ENCODE results near the gene NOP9.

NOP9 gene

GRCh38 chr14:24343795-24344660 is 44.4 kb downstream of the NOP9 start:
- TF ChIP-seq GATA2 (IDR thresholded peaks at IDR 0.05; ENCODE audit: low read depth, low read length) (no peak), GATA3 (IDR thresholded peaks at IDR 0.05; ENCODE audit: low read depth, low read length) (no peak)

GRCh38 chr14:24347134-24347533 is 47.5 kb downstream of the NOP9 start:
- no peak for TF ChIP-seq GATA2 (IDR thresholded peaks at IDR 0.05; ENCODE audit: low read depth, low read length)
- no peak for TF ChIP-seq GATA3 (IDR thresholded peaks at IDR 0.05; ENCODE audit: low read depth, low read length)

- TF ChIP-seq GATA2 (IDR thresholded peaks at IDR 0.05; ENCODE audit: low read depth, low read length), result no peak
- TF ChIP-seq GATA3 (IDR thresholded peaks at IDR 0.05; ENCODE audit: low read depth, low read length), result no peak
These were observed 48.5 kb downstream of the NOP9 start for GRCh38 chr14:24348186-24348585.

- TF ChIP-seq GATA2 (IDR thresholded peaks at IDR 0.05; ENCODE audit: low read depth, low read length), result no peak
- TF ChIP-seq GATA3 (IDR thresholded peaks at IDR 0.05; ENCODE audit: low read depth, low read length), result no peak
These were observed 50.1 kb downstream of the NOP9 start for GRCh38 chr14:24349742-24350141.

GRCh38 chr14:24351517-24351916 is 51.9 kb downstream of the NOP9 start:
- TF ChIP-seq GATA3 (IDR thresholded peaks at IDR 0.05; ENCODE audit: low read depth, low read length), result no peak
- no peak for TF ChIP-seq GATA2 (IDR thresholded peaks at IDR 0.05; ENCODE audit: low read depth, low read length)

GRCh38 chr14:24353559-24354481 is 54.2 kb downstream of the NOP9 start:
- TF ChIP-seq GATA3 (IDR thresholded peaks at IDR 0.05; ENCODE audit: low read depth, low read length) (no peak), GATA2 (IDR thresholded peaks at IDR 0.05; ENCODE audit: low read depth, low read length) (no peak)

GRCh38 chr14:24355009-24355408 is 55.4 kb downstream of the NOP9 start:
- TF ChIP-seq GATA3 (IDR thresholded peaks at IDR 0.05; ENCODE audit: low read depth, low read length) (no peak), GATA2 (IDR thresholded peaks at IDR 0.05; ENCODE audit: low read depth, low read length) (no peak)

GRCh38 chr14:24356208-24356607 is 56.6 kb downstream of the NOP9 start:
- TF ChIP-seq GATA3 (IDR thresholded peaks at IDR 0.05; ENCODE audit: low read depth, low read length) (no peak), GATA2 (IDR thresholded peaks at IDR 0.05; ENCODE audit: low read depth, low read length) (no peak)
